ENCODE measurements around the gene SEPTIN3.
A peak's percentile ranks its signal among the peaks of the same experiment; 100 is the strongest.
"Not testable (repeated sequence)": the region's sequence is repeated elsewhere in the genome, so short reads cannot be mapped to it uniquely, and the experiment has no call there.

Gene SEPTIN3

DNA sequence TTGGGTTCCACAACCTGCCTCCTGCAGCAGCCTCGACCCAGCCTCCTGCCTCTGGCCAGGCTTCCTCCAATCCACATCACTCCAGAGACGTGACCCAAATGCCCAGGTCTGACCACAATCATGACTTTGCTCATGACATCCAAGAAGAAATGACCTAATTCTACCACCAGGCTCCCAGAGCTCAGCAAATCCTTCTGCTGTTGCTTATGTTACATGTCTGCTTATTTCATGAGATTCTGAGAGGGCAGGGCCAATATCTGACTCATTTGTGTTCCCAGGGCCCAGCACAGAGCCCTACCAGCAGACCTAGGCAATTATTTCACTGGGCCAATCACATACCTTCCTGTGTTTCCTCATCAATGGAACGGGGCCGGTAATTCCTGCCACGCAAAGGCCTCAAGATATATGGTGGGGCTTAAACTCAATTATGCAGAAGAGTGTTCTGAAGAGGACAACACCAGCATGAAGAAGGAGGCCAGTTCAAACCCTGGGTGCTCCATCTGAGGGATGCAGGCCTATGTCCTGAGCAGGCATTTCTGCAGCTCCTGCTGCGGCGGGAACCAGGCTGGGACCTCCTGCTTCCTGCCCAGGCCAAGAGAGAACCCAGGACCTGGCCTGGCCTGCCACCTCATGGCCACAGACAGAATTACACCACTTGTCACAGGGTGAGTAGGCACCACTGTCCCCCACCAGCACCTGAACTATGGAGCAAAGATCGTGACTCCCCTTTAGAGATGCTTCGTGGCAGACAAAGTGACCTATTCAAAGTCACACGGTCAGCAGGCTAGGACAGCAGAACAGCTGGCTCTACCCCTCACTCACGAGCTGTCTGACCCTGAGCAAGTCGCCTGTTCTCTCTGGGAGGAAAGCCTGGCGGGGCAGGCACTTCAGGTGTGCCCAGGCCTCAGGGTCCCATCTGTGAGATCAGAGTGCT lies 28.1 kb upstream of the SEPTIN3 start:
- DNase-seq (ENCODE audit: low read depth in 2 of 3, low spot score in 1 of 3) = peak; percentile 78

DNA sequence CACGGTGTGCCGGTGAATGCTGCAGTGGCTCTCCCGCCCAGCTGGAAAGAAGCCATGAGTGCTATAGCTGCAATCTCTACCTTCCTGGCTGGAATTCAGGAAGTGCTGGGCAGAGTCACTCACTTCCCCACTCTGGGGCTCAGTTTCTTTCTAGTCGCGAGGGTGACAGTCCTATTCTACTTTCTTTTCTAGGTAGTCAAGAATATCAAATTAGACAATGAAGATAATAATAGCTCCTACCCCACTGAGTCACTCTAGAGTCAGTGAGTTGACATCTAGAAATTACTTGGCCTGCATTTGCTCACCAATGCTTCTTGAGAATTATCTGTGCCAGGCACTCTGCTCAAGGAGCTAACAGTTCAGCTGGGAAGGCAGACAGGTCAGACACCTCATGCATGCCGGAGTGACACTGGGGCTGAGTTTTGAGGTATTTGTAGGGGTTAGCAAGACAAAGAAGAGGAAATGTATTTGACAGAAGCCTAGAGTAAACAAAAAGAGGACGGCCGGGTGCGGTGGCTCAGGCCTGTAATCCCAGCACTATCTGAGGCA lies 25.5 kb upstream of the SEPTIN3 start:
- DNase-seq (ENCODE audit: low read depth in 2 of 3, low spot score in 1 of 3) = no peak

DNA sequence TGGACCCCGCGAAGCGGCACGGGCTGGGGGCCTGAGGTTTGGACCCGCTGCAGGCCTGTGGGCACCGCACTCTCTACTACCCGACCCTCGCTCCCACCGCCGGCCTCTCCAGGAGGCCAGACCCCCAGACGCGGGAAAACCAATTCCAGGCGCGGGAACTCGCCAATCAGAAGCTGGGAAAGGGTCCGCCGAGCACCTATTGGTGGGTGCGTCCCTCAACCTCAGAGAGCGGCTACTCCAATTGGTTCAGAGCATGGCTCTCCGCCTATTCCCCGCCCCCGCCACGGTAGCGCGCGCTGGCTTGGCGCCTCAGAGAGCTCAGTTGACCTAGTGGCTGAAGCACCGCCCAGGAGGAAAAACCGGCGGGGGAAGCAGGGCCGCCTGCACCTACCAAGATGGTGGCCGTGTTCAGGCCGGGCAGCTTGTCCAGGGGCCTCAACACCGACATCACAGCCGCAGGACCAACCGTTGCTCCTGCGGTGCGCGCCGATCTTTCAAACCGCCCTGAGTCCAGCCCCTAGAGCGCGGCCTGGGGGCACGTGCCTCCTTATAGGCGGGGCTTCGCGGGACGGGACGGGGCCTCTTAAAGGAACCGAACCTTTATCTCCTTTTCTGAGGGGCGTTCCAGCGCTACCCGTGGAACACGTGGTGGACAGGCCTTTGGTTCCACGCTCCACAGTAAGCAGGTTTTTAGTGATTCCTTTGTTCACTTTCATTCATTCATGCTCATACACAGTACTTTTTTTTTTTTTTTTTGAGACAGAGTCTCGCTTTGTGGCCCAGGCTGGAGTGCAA lies 22.4 kb upstream of the SEPTIN3 start, which contains the start of gene CENPM:
TSS of gene CENPM (minus strand) at position 524 of the 795 bp plus-strand sequence. CDS start at position 448, 76 bp downstream.
- DNase-seq (ENCODE audit: low read depth in 2 of 3, low spot score in 1 of 3) = peak; percentile 90 to 96 (median 95)

DNA sequence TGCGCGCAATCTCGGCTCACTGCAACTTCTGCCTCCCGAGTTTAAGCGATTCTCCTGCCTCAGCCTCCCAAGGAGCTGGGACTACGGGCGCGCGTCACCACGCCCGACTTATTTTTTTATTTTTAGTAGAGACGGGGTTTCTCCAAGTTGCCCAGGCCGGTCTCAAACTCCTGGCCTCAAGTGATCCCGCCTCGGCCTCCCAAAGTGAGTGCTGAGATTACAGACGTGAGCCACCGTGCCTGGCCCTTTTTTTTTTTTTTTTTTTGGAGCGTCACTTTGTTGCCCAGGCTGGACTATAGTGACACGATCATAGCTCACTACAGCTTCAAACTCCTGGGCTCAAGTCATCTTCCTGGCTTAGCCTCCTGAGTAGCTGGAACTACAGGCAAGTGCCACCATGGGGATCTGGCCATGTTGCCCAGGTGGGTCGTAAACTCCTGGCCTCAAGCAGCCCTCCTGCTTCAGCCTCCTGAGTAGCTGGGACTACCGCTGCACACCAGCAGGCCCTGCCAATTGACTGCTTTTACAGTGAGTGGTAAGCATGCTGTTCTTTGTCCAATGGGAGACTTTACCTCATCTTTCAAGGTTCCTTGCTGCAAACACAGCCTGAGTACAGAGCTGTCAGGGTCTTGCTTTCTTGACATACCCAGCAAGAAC lies 21.7 kb upstream of the SEPTIN3 start:
- DNase-seq (ENCODE audit: low read depth in 2 of 3, low spot score in 1 of 3) = no peak

DNA sequence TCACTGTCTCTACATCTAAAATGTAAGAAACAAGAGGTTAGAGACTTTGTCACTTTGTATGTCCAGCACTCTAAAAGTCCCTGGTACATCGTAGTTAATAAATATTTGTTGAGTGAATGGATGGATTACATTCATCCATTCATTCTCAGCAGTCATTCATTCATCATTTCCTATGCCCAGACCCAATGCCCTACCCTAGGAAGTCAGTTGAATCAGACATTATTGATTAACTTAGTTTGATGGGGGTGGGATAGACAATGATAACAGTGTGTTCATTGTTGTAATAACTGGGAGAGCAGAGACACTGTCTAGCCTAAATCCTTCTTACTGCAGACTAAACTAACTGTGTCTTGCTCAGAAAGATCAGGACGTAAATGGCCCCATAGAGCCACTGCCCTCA lies 21.1 kb upstream of the SEPTIN3 start:
- DNase-seq (ENCODE audit: low read depth in 2 of 3, low spot score in 1 of 3) = no peak

DNA sequence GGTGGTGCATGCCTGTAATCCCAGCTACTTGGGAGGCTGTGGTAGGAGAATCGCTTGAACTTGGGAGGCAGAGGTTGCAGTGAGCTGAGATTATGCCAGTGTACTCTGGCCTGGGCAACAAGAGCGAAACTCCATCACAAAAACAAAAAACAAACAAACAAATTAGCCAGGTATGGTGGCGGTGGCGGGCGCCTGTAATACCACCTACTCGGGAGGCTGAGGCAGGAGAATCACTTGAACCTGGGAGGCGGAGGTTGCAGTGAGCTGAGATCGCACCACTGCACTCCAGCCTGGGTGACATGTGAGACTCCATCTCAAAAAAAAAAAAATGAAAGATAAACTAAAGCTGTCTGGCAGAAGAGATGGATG lies 20.3 kb upstream of the SEPTIN3 start:
- not testable (repeated sequence) for DNase-seq (ENCODE audit: low read depth in 2 of 3, low spot score in 1 of 3)

DNA sequence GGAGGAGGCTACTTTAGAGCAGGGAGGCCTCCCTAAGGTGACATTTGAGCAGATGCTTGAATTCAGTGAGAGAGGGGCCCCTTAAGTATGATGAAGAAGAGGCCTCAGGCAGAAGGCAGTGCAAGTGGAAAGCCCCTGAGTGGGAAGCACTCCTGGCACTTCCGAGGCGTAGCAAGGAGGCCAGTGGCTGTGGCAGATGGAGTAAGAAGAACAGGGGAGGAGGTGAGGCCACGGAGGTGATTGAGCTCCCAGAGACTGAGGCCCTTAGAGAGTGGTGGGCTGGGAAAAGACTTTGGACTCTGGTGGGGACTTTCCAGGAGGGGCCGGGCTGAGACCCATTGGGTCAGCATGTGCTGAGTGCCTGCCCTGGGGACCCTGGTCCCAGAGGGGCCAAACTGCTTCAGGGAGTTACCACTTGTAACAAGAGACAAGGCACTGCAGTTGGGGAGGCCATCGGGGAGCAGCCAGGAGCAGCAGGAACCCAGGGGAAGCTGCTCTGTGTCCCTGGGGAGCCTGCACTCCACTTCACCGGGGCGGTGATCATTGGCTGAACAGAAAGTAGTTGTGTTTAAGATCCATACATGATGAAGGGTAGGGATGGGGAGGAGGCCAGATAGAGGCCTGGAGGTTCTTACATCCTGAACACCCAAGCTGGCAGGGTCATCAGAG lies 19.8 kb upstream of the SEPTIN3 start:
- no peak for DNase-seq (ENCODE audit: low read depth in 2 of 3, low spot score in 1 of 3)

DNA sequence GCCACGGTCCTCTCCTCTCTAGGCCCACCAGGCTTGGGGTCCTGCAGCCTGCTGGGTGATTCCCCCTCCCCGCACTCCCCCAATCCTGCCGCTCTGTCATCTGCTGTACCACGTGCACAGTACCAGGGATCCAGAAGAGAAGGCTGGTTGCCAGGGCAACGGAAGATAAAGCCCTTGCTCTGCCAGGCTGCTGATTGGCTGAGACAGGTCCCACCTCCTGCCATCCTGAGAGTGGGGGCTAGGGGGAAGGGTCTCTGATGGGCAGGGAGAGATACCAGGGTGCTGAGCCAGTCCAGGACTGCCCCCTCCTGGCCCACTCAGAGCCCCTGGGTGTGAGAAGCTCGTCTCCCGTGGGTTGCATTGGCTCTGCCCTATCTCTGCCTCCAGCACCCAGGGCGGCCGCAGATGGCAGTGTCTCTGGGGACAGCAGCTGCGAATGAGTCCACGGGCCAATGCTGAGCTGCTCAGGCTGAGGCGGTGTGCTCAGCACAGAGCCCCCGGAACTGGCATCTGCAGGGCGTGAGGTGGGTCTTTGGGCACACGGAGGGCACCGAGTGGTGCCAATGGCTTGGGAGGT lies 17.3 kb upstream of the SEPTIN3 start, which contains the start of gene SMIM45:
TSS of gene SMIM45 (plus strand) at position 253 of the 577 bp plus-strand sequence.
- DNase-seq (ENCODE audit: low read depth in 2 of 3, low spot score in 1 of 3) = no peak

DNA sequence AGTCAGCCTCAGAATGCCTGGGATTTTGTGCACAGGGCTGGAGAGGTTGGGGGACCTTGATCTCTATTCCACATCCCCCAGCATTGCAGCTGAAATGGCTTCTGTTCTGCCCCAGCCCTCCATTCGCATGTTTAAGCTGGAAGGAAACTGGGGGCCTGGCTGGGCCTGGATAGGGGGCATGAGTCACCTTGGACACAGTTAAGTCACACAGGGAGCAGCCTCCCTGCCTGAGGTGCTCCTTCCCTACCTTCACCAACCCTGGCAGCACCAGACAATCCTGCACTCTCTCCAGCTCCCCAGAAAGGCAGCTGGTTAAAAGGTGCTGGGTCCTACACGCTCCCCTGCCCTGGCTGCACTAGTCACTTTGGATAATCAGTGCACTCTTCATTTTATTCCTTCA lies 16.5 kb upstream of the SEPTIN3 start:
- no peak for DNase-seq (ENCODE audit: low read depth in 2 of 3, low spot score in 1 of 3)

DNA sequence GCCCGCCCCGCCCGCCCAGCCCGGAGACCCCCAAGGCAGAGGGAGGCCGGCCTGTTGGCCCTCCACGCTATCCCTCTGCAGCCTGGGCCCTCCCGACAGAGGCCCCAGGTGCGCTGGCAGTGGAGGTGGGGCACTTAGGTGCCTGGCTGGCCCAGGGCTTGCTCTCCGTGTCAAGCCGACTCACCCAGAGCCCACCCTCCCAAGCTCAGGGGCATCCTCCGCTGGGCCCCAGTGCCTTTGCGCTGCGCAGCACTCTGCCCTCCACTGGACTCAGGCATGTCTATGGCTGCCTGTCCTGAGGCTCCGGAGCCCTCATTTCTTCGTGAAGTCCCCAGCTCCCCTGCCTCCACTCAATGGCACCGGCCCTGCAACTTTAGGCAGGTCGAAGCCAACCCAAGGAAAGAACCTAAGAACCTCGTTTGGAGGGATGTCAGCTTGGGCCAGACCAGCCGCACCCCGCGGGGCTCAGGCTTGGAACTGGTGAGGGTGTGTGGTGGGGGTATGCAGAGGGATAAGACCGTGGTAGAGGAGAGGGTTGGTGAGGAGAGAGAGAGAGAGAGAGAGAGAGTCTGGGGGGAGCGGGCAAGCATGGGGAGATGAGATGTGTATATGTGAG lies 11.2 kb upstream of the SEPTIN3 start:
- DNase-seq (ENCODE audit: low read depth in 2 of 3, low spot score in 1 of 3) = no peak

DNA sequence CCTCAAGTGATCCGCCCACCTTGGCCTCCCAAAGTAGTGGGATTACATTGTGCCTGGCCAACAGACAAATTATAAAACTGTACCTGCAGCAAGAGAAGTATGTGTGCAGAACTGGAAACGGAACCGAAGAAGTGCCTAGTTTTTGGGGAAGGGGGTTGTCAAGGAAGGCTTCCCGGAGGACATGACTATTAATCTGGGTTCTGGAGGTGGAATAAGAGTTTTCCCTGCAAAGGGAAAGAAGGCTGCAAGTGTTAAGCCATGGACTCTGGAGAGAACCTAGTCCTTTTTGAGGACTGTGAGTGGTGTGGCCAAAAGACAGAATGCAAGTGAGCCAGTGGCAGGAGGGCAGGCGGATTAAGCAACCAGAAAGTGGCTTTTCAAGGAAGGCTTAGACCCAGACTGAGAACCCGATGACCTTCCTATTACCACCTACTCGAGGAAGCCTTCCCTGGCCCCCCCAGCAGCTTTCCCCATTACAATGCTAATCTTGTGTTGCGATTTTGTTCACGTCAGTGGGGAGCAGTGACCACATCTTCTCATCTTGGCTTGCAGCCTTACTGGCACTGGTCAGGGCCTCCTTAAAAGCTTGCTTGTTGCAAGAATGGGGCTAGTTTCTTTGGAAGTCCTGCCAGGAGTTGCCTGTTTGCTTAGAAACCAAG lies 5.7 kb upstream of the SEPTIN3 start:
- no peak for DNase-seq (ENCODE audit: low read depth in 2 of 3, low spot score in 1 of 3)

DNA sequence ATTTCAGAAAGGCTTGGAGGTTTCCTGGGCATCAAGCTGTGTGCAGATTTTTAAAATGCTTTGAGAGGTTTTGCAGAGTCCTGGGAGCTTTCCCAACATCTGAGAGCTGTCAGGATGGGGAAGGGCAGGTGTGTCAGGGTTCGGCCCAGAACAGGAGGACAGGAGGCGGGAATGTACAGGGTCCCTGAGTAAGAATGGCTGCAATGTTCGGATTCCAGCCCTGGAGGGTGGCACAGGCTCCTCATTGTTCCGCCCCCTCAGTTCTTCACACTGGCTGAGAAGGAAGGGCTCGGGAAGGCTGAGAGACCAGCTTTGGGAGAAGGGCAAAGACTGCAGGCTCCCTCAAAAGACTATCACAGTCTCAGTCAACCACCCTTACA lies 5.1 kb upstream of the SEPTIN3 start:
- DNase-seq (ENCODE audit: low read depth in 2 of 3, low spot score in 1 of 3) = no peak

DNA sequence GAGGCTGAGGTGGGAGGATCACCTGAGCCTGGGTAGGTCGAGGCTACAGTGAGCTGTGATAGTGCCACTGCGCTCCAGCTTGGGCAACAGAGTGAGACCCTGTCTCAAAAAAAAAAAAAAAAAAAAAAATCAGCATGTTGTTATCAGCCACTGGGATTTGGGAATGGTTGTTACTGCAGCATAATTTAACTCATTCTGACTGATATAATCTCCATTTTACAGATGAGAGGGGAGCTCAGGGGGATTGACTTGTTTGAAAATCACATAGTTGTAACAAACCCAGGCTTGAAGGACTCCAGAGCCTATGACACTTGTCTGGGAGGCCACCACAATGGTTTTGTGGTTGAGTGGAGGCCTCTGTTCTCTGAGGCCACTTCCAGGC lies 3.0 kb upstream of the SEPTIN3 start:
- DNase-seq (ENCODE audit: low read depth in 2 of 3, low spot score in 1 of 3) = no peak

DNA sequence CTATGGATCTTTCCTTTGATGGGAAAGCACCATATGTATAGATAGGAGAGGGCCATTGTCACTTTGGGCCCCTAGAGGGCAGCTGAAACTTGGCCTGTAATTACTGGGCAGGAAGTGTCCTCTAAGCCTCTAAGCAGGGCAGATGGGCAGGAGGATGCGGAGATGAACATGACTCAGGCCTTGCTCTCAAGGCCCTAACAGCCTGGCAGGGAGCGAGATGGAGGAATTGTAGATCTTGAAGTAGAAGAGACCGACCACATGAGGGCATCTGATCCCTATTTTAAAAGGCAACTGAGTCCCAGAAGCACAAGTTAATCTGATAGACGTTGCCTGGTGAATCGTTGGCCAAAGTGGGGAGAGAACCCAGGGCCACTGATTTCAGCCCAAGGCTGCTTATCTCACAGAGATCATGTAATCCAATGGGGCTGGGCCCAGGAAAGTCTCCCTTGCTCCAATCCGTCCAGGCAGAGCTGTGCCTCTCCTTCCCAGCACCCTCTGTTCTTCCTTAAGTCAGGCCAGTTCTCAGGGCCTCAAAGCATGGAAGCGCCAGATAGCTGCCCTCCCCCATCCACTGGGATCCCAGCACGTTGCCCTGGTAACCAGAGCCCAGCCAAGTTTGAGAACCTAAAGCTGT lies 2.5 kb upstream of the SEPTIN3 start:
- DNase-seq (ENCODE audit: low read depth in 2 of 3, low spot score in 1 of 3) = no peak

DNA sequence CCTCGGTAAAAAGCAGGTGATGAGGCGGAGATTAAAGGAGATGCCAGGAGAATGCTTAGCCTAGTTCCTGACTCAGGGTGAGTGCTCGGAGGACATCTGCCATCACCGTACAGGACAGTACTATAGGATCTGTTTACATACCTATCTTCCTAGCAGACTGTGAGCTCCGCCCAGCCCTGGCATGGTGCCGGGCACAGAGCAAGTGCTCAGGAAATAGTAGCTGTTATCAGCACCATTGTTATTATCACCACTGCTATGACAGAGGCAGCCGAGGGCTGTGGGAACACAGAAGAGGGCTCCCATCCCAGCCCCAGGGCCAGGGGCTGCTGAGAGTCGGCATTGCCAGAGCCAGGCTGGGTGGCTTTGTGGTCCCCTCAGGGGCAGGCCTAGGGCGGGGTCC lies 642 bp upstream of the SEPTIN3 start:
- DNase-seq (ENCODE audit: low read depth in 2 of 3, low spot score in 1 of 3) = no peak

DNA sequence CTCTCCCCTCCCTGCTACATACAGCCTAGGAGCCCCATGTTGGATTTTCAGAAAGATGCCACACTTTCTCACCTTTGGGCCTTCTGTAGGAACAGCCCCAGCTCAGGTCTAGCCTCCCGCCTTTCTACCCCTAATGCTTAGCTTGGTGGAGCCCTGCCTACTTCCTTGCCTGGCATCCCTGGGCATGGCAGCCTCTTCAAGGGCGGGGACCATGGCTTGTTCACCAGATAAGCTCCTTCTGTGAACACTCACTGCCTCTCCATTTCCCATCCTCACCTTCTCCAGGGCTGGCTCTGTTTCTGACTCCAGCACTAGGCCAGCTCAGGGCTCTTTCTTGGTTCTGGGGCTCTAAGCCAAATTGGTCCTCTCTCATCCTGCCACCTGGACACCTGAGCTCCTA lies 1.4 kb downstream of the SEPTIN3 start:
- DNase-seq (ENCODE audit: low read depth in 2 of 3, low spot score in 1 of 3) = no peak

DNA sequence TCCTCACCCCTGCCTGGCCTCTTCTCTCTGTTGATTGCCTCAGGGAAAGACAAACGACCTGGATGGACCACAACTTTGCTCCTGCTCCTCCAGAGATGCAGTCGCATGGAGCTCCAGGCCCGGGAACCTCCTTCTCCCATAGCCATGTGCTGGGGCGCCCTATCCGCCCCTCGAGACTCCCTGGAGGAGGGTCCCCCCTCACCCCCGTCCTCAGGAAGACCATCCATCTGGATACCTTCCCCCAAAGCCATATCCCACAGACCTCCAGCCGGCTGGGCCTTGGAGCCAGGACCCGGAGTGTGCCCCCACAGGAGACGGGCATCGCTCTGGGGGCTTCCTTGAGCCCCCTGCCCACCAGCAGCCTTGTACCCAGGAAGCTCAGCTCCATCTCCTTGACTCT lies 2.2 kb downstream of the SEPTIN3 start:
- no peak for DNase-seq (ENCODE audit: low read depth in 2 of 3, low spot score in 1 of 3)

DNA sequence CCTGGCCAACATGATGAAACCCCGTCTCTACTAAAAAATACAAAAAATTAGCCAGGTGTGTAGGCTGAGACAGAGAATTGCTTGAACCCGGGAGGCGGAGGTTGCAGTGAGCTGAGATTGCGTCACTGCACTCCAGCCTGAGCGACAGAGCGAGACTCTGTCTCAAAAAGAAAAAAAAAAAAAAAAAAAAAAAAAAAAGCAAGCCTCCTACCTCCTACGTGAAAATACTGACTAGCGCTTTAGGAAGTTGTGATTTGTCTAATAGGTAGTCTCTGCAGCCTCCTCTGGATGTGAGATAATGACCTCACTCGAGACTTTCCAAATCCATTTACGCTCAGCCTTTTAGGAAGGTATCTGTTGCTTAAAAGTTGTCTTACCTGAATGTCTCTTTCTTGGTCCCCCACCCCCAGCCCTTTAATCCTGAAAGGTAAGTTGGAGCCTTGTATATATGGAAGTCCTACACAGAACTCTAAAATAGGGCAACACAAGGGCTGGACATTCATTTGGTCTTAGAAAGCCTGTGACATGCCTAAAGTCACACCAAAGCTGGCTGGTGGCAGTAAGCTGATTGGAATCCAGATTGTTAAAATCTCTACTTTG lies 5.5 kb downstream of the SEPTIN3 start:
- no peak for DNase-seq (ENCODE audit: low read depth in 2 of 3, low spot score in 1 of 3)

All from stimulated activated CD4-positive, alpha-beta T cell treated with anti-CD3 and anti-CD28 coated beads, Interleukin-12 subunit alpha, Interleukin-12 subunit beta, amount 100 ng/mL, for 48 hours (primary cell).